Measurements from ENCODE around the gene ALKBH6. TPM values are rescaled to one million over a fixed set of nuclear protein-coding genes. Genes with fewer than 3 reads are reported as not detected.
A peak's percentile ranks its signal among the peaks of the same experiment; 100 is the strongest.

Gene ALKBH6
- total RNA-seq, 1 experiment from 2014 or later: 32.5 TPM

DNA sequence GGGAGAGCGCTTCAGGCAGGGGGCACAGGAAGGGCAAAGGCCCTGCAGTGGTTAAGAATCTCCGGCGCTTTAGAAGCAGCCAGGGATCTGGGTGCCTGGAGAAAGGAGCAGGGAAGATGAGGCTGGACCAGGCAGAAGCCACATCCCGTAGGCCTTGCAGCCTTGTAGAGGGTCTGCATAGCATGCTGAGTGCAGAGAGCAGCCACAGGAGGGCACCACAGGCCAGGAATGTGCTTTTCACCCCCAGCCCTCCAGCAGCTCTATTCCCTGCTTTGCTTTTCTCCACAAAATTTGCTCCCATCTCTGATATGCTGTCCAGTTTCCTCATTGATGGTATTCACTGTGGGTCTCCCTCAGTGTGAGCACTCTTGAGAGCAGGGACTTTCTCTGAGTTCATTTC is 46.4 kb upstream of the ALKBH6 start:
- no peak overlapping the region for H3K18ac ChIP-seq (ENCODE audit: insufficient read length, low read depth, low read length)
- no peak overlapping the region for H2BK5ac ChIP-seq (ENCODE audit: insufficient read length, low read length)
- peaks cover 1% of the 10 kb centered on the region for H3K23me2 ChIP-seq (ENCODE audit: insufficient read length, low read depth, low read length, poor library complexity, severe bottlenecking)
- Mint-ChIP-seq H3K27ac (0 out of 7 replicates have a peak overlapping the region, but pooled peaks of 1 of the 3 experiments have one; percentile 4), H3K36me3 (ENCODE audit: insufficient read depth in 1 of 3, low read depth in 3 of 3) (peaks cover 33 to 74% (median 34%) of the 10 kb centered on the region in 3 experiments), H3K27me3 (ENCODE audit: low read depth) (no peaks in the 10 kb centered on the region; the same call in 1 of the 2 replicates), H3K4me3 (no peak overlapping the region), H3K4me1 (peaks cover 9 to 11% of the 10 kb centered on the region in 2 experiments), H3K9me3 (no peaks in the 10 kb centered on the region; a peak in 1 of 5 replicates)
- no peak overlapping the region for H3K27ac ChIP-seq (ENCODE audit: insufficient read length, low read depth, low read length)
- H3K4ac ChIP-seq (ENCODE audit: low read depth, low read length): no peak overlapping the region
- no peak overlapping the region for H2AFZ ChIP-seq (ENCODE audit: low read length)
- no peak overlapping the region for H4K8ac ChIP-seq (replicated peaks; ENCODE audit: insufficient read length, low read depth, low read length)
- no peak overlapping the region for H4K5ac ChIP-seq (ENCODE audit: insufficient read length, low read depth, low read length)
- no peak overlapping the region for H3K9ac ChIP-seq (ENCODE audit: extremely low read depth, insufficient read length, low read length)
- no peak overlapping the region for H3K23ac ChIP-seq (ENCODE audit: insufficient read length, low read depth, low read length)
- H3K14ac ChIP-seq (ENCODE audit: insufficient read depth, low read length): no peak overlapping the region
- H2BK15ac ChIP-seq (ENCODE audit: low read depth, low read length): no peak overlapping the region
- no peaks in the 10 kb centered on the region for H4K20me1 ChIP-seq (ENCODE audit: control insufficient read depth, insufficient read depth, insufficient read length)
- peaks cover 2% of the 10 kb centered on the region; the same call in 1 of the 2 replicates for H3K79me2 ChIP-seq (ENCODE audit: insufficient read depth, low read length)
- H3K79me1 ChIP-seq (ENCODE audit: insufficient read depth, low read depth, low read length, poor library complexity, severe bottlenecking): peaks cover 4% of the 10 kb centered on the region
- no peaks in the 10 kb centered on the region for H3K9me3 ChIP-seq (ENCODE audit: control insufficient read depth, low read depth, low read length)
- peak; percentile 66 for TF ChIP-seq CTCF (conservative IDR thresholded peaks at IDR 0.05)
- H2BK12ac ChIP-seq (ENCODE audit: insufficient read length, low read depth, low read length): no peak overlapping the region
- no peaks in the 10 kb centered on the region for H3K27me3 ChIP-seq (ENCODE audit: insufficient read depth, low read length)
- no peak overlapping the region for H3K4me2 ChIP-seq (ENCODE audit: insufficient read depth, insufficient read length, low read length)
- no peak overlapping the region for H2BK20ac ChIP-seq (ENCODE audit: low read depth, low read length, poor library complexity, severe bottlenecking)
- no peak overlapping the region for H2BK120ac ChIP-seq (ENCODE audit: low read depth, low read length, poor library complexity, severe bottlenecking)
- no peak overlapping the region for H4K91ac ChIP-seq (ENCODE audit: insufficient read length, low read depth, low read length)
- DNase-seq: peak; percentile 49
- H2AK5ac ChIP-seq (ENCODE audit: insufficient read length, low read length): no peak overlapping the region
- H3K4me1 ChIP-seq (ENCODE audit: insufficient read depth, low read length): no peaks in the 10 kb centered on the region
- no peak overlapping the region for H3T11ph ChIP-seq (ENCODE audit: low read length)
- no CpG with 5 or more reads among the region's 4 CpGs for WGBS (ENCODE audit: extremely low coverage, insufficient read length, low lambda C conversion rate)
- no peak overlapping the region for H3K56ac ChIP-seq (ENCODE audit: insufficient read length, low read depth, low read length)

Measured in H9 (cell line).